HEK293 (cell line): ENCODE results near the gene MAFF.

Experiments
- CTCF ChIA-PET: fragments of 350-600 bp; formaldehyde crosslinking; extraction: SDS; loops from one replicate; lab custom pipeline; 2021; ENCODE audit warnings: antibody characterized with exemption; lab: Yijun Ruan, JAX
- POLR2A ChIA-PET: fragments of 300-600 bp; formaldehyde crosslinking; extraction: SDS; loops from one replicate; lab custom pipeline; 2020; ENCODE audit warnings: antibody characterized with exemption, inconsistent platforms; lab: Yijun Ruan, JAX
- H3K27ac ChIP-seq: fragments of 200-500 bp; sonication (Bioruptor generic); 2 replicates; pipeline ENCODE4 v1.5.1; 2014; ENCODE audit warnings: low read depth, low read length, control low read depth, inconsistent platforms; ENCODE audit errors: extremely low read depth
- H3K36me3 ChIP-seq, 2 experiments: fragments of 200-500 bp in 1 of 2; sonication (Bioruptor generic) in 1 of 2; 1 replicate in 1 of 2; 2 replicates in 1 of 2; pipeline ENCODE4 v1.5.1; 2014 to 2017; ENCODE audit warnings: inconsistent platforms in 2 of 2, low read length in 2 of 2; ENCODE audit not compliant: control insufficient read depth in 2 of 2, insufficient read depth in 1 of 2
- H3K4me1 ChIP-seq: fragments of 200-500 bp; sonication (Bioruptor generic); 2 replicates; pipeline ENCODE4 v1.5.1; 2014; ENCODE audit warnings: mild to moderate bottlenecking, low read length, inconsistent platforms; ENCODE audit not compliant: control insufficient read depth, insufficient read depth
- H3K4me3 ChIP-seq: 2 replicates; pipeline ENCODE4 v1.5.1; 2011; ENCODE audit warnings: low read depth, mild to moderate bottlenecking, control low read depth, low read length, moderate library complexity
- H3K9me3 ChIP-seq: fragments of 200-500 bp; sonication (Bioruptor generic); 2 replicates; pipeline ENCODE4 v1.5.1; 2014; ENCODE audit warnings: low read depth, low read length, inconsistent platforms; ENCODE audit not compliant: control insufficient read depth, insufficient read depth
- GFI1B ChIP-seq: fragments of 450-650 bp; formaldehyde crosslinking; IDR thresholded peaks from 2 replicates; pipeline ENCODE4 v1.5.1; 2016; ENCODE audit warnings: missing biosample characterization, missing genetic modification characterization
- GLIS1 ChIP-seq: fragments of 450-650 bp; formaldehyde crosslinking; IDR thresholded peaks from 2 replicates; pipeline ENCODE4 v1.5.1; 2016; ENCODE audit warnings: missing biosample characterization, missing genetic modification characterization
- KLF9 ChIP-seq: fragments of 450-650 bp; formaldehyde crosslinking; IDR thresholded peaks from 2 replicates; pipeline ENCODE4 v1.5.1; 2016; ENCODE audit warnings: missing biosample characterization, missing genetic modification characterization, low read depth
- MYNN ChIP-seq: fragments of 450-650 bp; formaldehyde crosslinking; IDR thresholded peaks from 2 replicates; pipeline ENCODE4 v1.5.1; 2016; ENCODE audit warnings: missing biosample characterization, missing genetic modification characterization, borderline replicate concordance
- OSR2 ChIP-seq: fragments of 450-650 bp; formaldehyde crosslinking; IDR thresholded peaks from 2 replicates; pipeline ENCODE4 v1.5.1; 2016; ENCODE audit warnings: missing biosample characterization, missing genetic modification characterization
- SALL2 ChIP-seq: fragments of 450-650 bp; formaldehyde crosslinking; IDR thresholded peaks from 2 replicates; pipeline ENCODE4 v1.5.0; 2017; ENCODE audit warnings: missing biosample characterization, mild to moderate bottlenecking, missing genetic modification characterization, borderline replicate concordance
- TRIM28 ChIP-seq: IDR thresholded peaks from 2 replicates; pipeline ENCODE4 v1.6.1; 2011; ENCODE audit warnings: low read length, control low read depth, borderline replicate concordance
- TSHZ1 ChIP-seq: fragments of 450-650 bp; formaldehyde crosslinking; IDR thresholded peaks from 2 replicates; pipeline ENCODE4 v1.5.1; 2016; ENCODE audit warnings: missing biosample characterization, missing genetic modification characterization, borderline replicate concordance
- ZBTB1 ChIP-seq: fragments of 450-650 bp; formaldehyde crosslinking; IDR thresholded peaks from 2 replicates; pipeline ENCODE4 v1.5.1; 2016; ENCODE audit warnings: missing biosample characterization, missing genetic modification characterization
- ZBTB48 ChIP-seq: fragments of 450-650 bp; formaldehyde crosslinking; IDR thresholded peaks from 2 replicates; pipeline ENCODE4 v1.5.1; 2016; ENCODE audit warnings: missing biosample characterization, missing genetic modification characterization
- ZBTB7A ChIP-seq: fragments of 450-650 bp; formaldehyde crosslinking; IDR thresholded peaks from 2 replicates; pipeline ENCODE4 v1.5.1; 2016; ENCODE audit warnings: low read depth, missing biosample characterization, missing genetic modification characterization
- ZFP37 ChIP-seq: fragments of 450-650 bp; formaldehyde crosslinking; IDR thresholded peaks from 2 replicates; pipeline ENCODE4 v1.5.1; 2016; ENCODE audit warnings: missing biosample characterization, missing genetic modification characterization
- ZFP69B ChIP-seq: fragments of 450-650 bp; formaldehyde crosslinking; IDR thresholded peaks from 2 replicates; pipeline ENCODE4 v1.5.1; 2016; ENCODE audit warnings: missing biosample characterization, missing genetic modification characterization
- ZIC2 ChIP-seq: fragments of 450-650 bp; formaldehyde crosslinking; IDR thresholded peaks from 2 replicates; pipeline ENCODE4 v1.5.1; 2016; ENCODE audit warnings: missing biosample characterization, missing genetic modification characterization
- ZNF10 ChIP-seq: fragments of 450-650 bp; formaldehyde crosslinking; IDR thresholded peaks from 2 replicates; pipeline ENCODE4 v1.5.1; 2017; ENCODE audit warnings: missing biosample characterization, missing genetic modification characterization
- ZNF121 ChIP-seq: fragments of 450-650 bp; formaldehyde crosslinking; IDR thresholded peaks from 2 replicates; pipeline ENCODE4 v1.5.1; 2016; ENCODE audit warnings: missing biosample characterization, missing genetic modification characterization
- ZNF155 ChIP-seq: fragments of 450-650 bp; formaldehyde crosslinking; IDR thresholded peaks from 2 replicates; pipeline ENCODE4 v1.5.1; 2016; ENCODE audit warnings: missing biosample characterization, missing genetic modification characterization
- ZNF16 ChIP-seq: fragments of 450-650 bp; formaldehyde crosslinking; IDR thresholded peaks from 2 replicates; pipeline ENCODE4 v1.5.1; 2016; ENCODE audit warnings: low read depth, missing biosample characterization, missing genetic modification characterization
- ZNF2 ChIP-seq: fragments of 450-650 bp; formaldehyde crosslinking; IDR thresholded peaks from 2 replicates; pipeline ENCODE4 v1.5.1; 2016; ENCODE audit warnings: missing biosample characterization, missing genetic modification characterization
- ZNF214 ChIP-seq: fragments of 450-650 bp; formaldehyde crosslinking; IDR thresholded peaks from 2 replicates; pipeline ENCODE4 v1.5.1; 2017; ENCODE audit warnings: missing biosample characterization, mild to moderate bottlenecking, missing genetic modification characterization, borderline replicate concordance
- ZNF292 ChIP-seq: fragments of 450-650 bp; formaldehyde crosslinking; IDR thresholded peaks from 2 replicates; pipeline ENCODE4 v1.5.1; 2016; ENCODE audit warnings: low read depth, missing biosample characterization, missing genetic modification characterization, borderline replicate concordance
- ZNF561 ChIP-seq: fragments of 450-650 bp; IDR thresholded peaks from 2 replicates; pipeline ENCODE4 v1.5.1; 2018; ENCODE audit warnings: missing biosample characterization, missing genetic modification characterization, borderline replicate concordance
- ZNF585B ChIP-seq: fragments of 450-650 bp; formaldehyde crosslinking; IDR thresholded peaks from 2 replicates; pipeline ENCODE4 v1.5.1; 2016; ENCODE audit warnings: missing biosample characterization, missing genetic modification characterization
- ZNF621 ChIP-seq: fragments of 450-650 bp; formaldehyde crosslinking; IDR thresholded peaks from 2 replicates; pipeline ENCODE4 v1.5.1; 2017; ENCODE audit warnings: missing biosample characterization, missing genetic modification characterization
- ZNF629 ChIP-seq: fragments of 450-650 bp; formaldehyde crosslinking; IDR thresholded peaks from 2 replicates; pipeline ENCODE4 v1.5.1; 2017; ENCODE audit warnings: missing biosample characterization, missing genetic modification characterization
- ZNF654 ChIP-seq: fragments of 450-650 bp; formaldehyde crosslinking; IDR thresholded peaks from 2 replicates; pipeline ENCODE4 v1.5.1; 2016; ENCODE audit warnings: low read depth, missing biosample characterization, missing genetic modification characterization
- ZNF664 ChIP-seq: fragments of 450-650 bp; formaldehyde crosslinking; IDR thresholded peaks from 2 replicates; pipeline ENCODE4 v1.5.1; 2016; ENCODE audit warnings: missing biosample characterization, missing genetic modification characterization
- ZNF701 ChIP-seq: fragments of 450-650 bp; formaldehyde crosslinking; IDR thresholded peaks from 2 replicates; pipeline ENCODE4 v1.5.1; 2016; ENCODE audit warnings: missing biosample characterization, missing genetic modification characterization
- ZNF776 ChIP-seq: fragments of 450-650 bp; formaldehyde crosslinking; IDR thresholded peaks from 2 replicates; pipeline ENCODE4 v1.5.0; 2017; ENCODE audit warnings: missing biosample characterization, missing genetic modification characterization, borderline replicate concordance
- ZNF792 ChIP-seq: fragments of 450-650 bp; formaldehyde crosslinking; IDR thresholded peaks from 2 replicates; pipeline ENCODE4 v1.5.1; 2016; ENCODE audit warnings: missing biosample characterization, missing genetic modification characterization
- ZSCAN16 ChIP-seq: fragments of 450-650 bp; formaldehyde crosslinking; IDR thresholded peaks from 2 replicates; pipeline ENCODE4 v1.5.1; 2016; ENCODE audit warnings: missing biosample characterization, missing genetic modification characterization
- TF ChIP-seq, protein P1 (sequence below): fragments of 450-650 bp; formaldehyde crosslinking; IDR thresholded peaks from 2 replicates; pipeline ENCODE4 v1.5.1; 2017; ENCODE audit warnings: missing biosample characterization, missing genetic modification characterization
- TF ChIP-seq, protein P2 (sequence below): fragments of 450-650 bp; formaldehyde crosslinking; IDR thresholded peaks from 2 replicates; pipeline ENCODE4 v1.5.0; 2017; ENCODE audit warnings: missing biosample characterization, missing genetic modification characterization, borderline replicate concordance

Gene MAFF

GRCh38 chr22:38201711-38202436 lies at the start of gene MAFF:
MAFF (plus strand) TSS chr22:38201994; CDS start chr22:38213854, 11,860 bp downstream.
- no peaks in the 10 kb centered on the region for H3K9me3 ChIP-seq
- H3K27ac ChIP-seq, result no peak within 1 kb of the TSS; the same call in none of the 2 replicates
- peak within 1 kb of the TSS; percentile 64 for H3K4me3 ChIP-seq
- H3K4me1 ChIP-seq, result no peaks in the 10 kb centered on the region
- ChIA-PET CTCF (interaction anchor here (0.7 to 0.8 kb wide), 4 partner anchors 10 to 153 kb away, joined by 3 to 5 read pairs (median 4); no protein-coding TSS in a partner anchor), POLR2A (interaction anchor here (0.6 to 2.1 kb wide), 7 partner anchors 15 to 284 kb away, joined by 3 to 12 read pairs (median 3); partner anchors contain the start of gene PLA2G6)
- no peaks in the 10 kb centered on the region for H3K36me3 ChIP-seq
- TF ChIP-seq ZBTB1 (tag by site-specific recombination) (no peak), ZBTB48 (tag by site-specific recombination) (no peak), OSR2 (tag by site-specific recombination) (no peak), GLIS1 (peak; percentile 83), ZNF664 (tag by site-specific recombination) (no peak), ZSCAN16 (tag by site-specific recombination) (no peak), ZNF121 (tag by site-specific recombination) (no peak), SALL2 (no peak), ZNF701 (tag by site-specific recombination) (no peak), ZFP69B (tag by site-specific recombination) (no peak), KLF9 (tag by site-specific recombination) (peak; percentile 58; the same call in 1 of the 2 replicates), ZNF776 (tag by site-specific recombination) (no peak), MYNN (no peak), ZNF629 (tag by site-specific recombination) (peak; percentile 94), ZNF16 (tag by site-specific recombination) (no peak), ZNF155 (tag by site-specific recombination) (no peak), ZBTB7A (tag by site-specific recombination) (no peak), ZNF214 (tag by site-specific recombination) (no peak), ZNF621 (no peak), ZFP37 (tag by site-specific recombination) (no peak), ZIC2 (tag by site-specific recombination) (peak; percentile 45), GFI1B (tag by site-specific recombination) (no peak), TRIM28 (no peak), TSHZ1 (peak; percentile 49; the same call in 1 of the 2 replicates), ZNF561 (tag by site-specific recombination) (no peak), ZNF10 (no peak), ZNF654 (tag by site-specific recombination) (no peak), ZNF792 (no peak), ZNF292 (tag by site-specific recombination) (no peak), ZNF585B (no peak), ZNF2 (tag by site-specific recombination) (no peak)
- TF ChIP-seq, protein P1, sequence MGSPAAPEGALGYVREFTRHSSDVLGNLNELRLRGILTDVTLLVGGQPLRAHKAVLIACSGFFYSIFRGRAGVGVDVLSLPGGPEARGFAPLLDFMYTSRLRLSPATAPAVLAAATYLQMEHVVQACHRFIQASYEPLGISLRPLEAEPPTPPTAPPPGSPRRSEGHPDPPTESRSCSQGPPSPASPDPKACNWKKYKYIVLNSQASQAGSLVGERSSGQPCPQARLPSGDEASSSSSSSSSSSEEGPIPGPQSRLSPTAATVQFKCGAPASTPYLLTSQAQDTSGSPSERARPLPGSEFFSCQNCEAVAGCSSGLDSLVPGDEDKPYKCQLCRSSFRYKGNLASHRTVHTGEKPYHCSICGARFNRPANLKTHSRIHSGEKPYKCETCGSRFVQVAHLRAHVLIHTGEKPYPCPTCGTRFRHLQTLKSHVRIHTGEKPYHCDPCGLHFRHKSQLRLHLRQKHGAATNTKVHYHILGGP (tag by site-specific recombination), result no peak
- TF ChIP-seq, protein P2, sequence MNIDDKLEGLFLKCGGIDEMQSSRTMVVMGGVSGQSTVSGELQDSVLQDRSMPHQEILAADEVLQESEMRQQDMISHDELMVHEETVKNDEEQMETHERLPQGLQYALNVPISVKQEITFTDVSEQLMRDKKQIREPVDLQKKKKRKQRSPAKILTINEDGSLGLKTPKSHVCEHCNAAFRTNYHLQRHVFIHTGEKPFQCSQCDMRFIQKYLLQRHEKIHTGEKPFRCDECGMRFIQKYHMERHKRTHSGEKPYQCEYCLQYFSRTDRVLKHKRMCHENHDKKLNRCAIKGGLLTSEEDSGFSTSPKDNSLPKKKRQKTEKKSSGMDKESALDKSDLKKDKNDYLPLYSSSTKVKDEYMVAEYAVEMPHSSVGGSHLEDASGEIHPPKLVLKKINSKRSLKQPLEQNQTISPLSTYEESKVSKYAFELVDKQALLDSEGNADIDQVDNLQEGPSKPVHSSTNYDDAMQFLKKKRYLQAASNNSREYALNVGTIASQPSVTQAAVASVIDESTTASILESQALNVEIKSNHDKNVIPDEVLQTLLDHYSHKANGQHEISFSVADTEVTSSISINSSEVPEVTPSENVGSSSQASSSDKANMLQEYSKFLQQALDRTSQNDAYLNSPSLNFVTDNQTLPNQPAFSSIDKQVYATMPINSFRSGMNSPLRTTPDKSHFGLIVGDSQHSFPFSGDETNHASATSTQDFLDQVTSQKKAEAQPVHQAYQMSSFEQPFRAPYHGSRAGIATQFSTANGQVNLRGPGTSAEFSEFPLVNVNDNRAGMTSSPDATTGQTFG (tag by site-specific recombination), result no peak
